K562 (cell line): Measurements from ENCODE around the gene KDELR3. TPM values are rescaled to one million over a fixed set of nuclear protein-coding genes. Genes with fewer than 3 reads are reported as not detected.

Experiments used
- ATAC-seq: fragments of 200-7000 bp; cut with Tn5 transposase; 3 replicates; pipeline ENCODE4 v1.9.1; 2020; ENCODE audit warnings: moderate library complexity
- BruUV-seq: library from RNA; stranded (reverse); fragments of 400-500 nt; replicated peaks from 2 replicates; lab custom pipeline; 2021; lab: Mats Ljungman, UMichigan
- CTCF ChIA-PET: fragments of 300-600 bp; formaldehyde crosslinking; extraction: SDS; loops from one replicate; lab custom pipeline; 2021; ENCODE audit warnings: low intra/inter-chr PET ratio; lab: Yijun Ruan, JAX
- POLR2A ChIA-PET: fragments of 300-600, 350-650 bp; sonication (Branson Sonifier 250); formaldehyde crosslinking; extraction: SDS; loops from one replicate; lab custom pipeline; 2021; ENCODE audit warnings: antibody characterized with exemption, inconsistent platforms; lab: Yijun Ruan, JAX
- DNase-seq, 4 experiments: peaks; one replicate each; pipeline versions ENCODE4 v3.0.0 to v3.0.0-alpha.2; 2011 to 2018; ENCODE audit warnings: low spot score in 3 of 4, mixed read lengths in 3 of 4; ENCODE audit errors: extremely low read depth in 1 of 4
- FAIRE-seq: peaks from 2 replicates; lab custom pipeline; 2011; peaks lifted over from hg19 to GRCh38; lab: Jason Lieb, UNC
- H2AFZ ChIP-seq: 2 replicates; pipeline ENCODE4 v1.6.0; 2011; ENCODE audit warnings: low read depth, low read length, control low read depth, inconsistent platforms
- H3K27ac ChIP-seq: fragments of 200-600 bp; 3 replicates; pipeline ENCODE4 v1.8.0; 2011; ENCODE audit warnings: low read depth, mild to moderate bottlenecking, control low read depth, inconsistent platforms, low read length, moderate library complexity, mixed read lengths; ENCODE audit errors: extremely low read depth
- H3K27me3 ChIP-seq, 2 experiments: fragments of 300-600 bp in 1 of 2; 2 replicates in 1 of 2; 3 replicates in 1 of 2; pipeline versions ENCODE4 v1.6.0 to v1.8.0; 2011; ENCODE audit warnings: inconsistent platforms in 2 of 2, low read length in 2 of 2, mild to moderate bottlenecking in 1 of 2, mixed read lengths in 1 of 2, moderate library complexity in 1 of 2; ENCODE audit not compliant: control insufficient read depth in 2 of 2, insufficient read depth in 2 of 2
- H3K36me3 ChIP-seq: fragments of 300-600 bp; 3 replicates; pipeline ENCODE4 v1.8.0; 2011; ENCODE audit warnings: mild to moderate bottlenecking, low read length, inconsistent platforms; ENCODE audit not compliant: control insufficient read depth, insufficient read depth
- H3K4me1 ChIP-seq, 2 experiments: fragments of 200-600 bp in 1 of 2; replicated peaks in 1 of 2; 2 replicates in 1 of 2; 3 replicates in 1 of 2; pipeline versions ENCODE4 v1.5.1 to v1.8.0; 2011; ENCODE audit warnings: inconsistent platforms in 2 of 2, low read length in 2 of 2, mild to moderate bottlenecking in 1 of 2, mixed read lengths in 1 of 2, moderate library complexity in 1 of 2; ENCODE audit not compliant: control insufficient read depth in 2 of 2, insufficient read depth in 2 of 2
- H3K4me2 ChIP-seq: 2 replicates; pipeline ENCODE4 v1.6.1; 2011; ENCODE audit warnings: low read length, control low read depth, inconsistent platforms, mixed read lengths; ENCODE audit not compliant: insufficient read depth
- H3K4me3 ChIP-seq: fragments of 200-600 bp; sonication (generic), shearing (Covaris generic); 2 replicates; pipeline ENCODE4 v1.5.1; 2016; ENCODE audit warnings: control low read depth, inconsistent platforms
- H3K79me2 ChIP-seq: fragments of 200-600 bp; 3 replicates; pipeline ENCODE4 v1.8.0; 2011; ENCODE audit warnings: low read length, inconsistent platforms; ENCODE audit not compliant: control insufficient read depth, insufficient read depth
- H3K9ac ChIP-seq, 2 experiments: 2 replicates each; pipeline versions ENCODE4 v1.6.0 to v1.6.1; 2011; ENCODE audit warnings: low read depth in 2 of 2, low read length in 2 of 2, control low read depth in 1 of 2, inconsistent platforms in 1 of 2, mild to moderate bottlenecking in 1 of 2, mixed read lengths in 1 of 2; ENCODE audit not compliant: insufficient read depth in 1 of 2
- H3K9me1 ChIP-seq: one replicate; pipeline ENCODE4 v1.6.0; 2011; ENCODE audit warnings: inconsistent platforms, mild to moderate bottlenecking, low read length, moderate library complexity; ENCODE audit not compliant: control insufficient read depth, insufficient read depth
- H3K9me3 ChIP-seq: replicated peaks from 2 replicates; pipeline ENCODE4 v1.5.1; 2011; ENCODE audit warnings: low read depth, low read length, inconsistent platforms; ENCODE audit not compliant: control insufficient read depth, insufficient read depth
- H4K20me1 ChIP-seq: replicated peaks from 2 replicates; pipeline ENCODE4 v1.6.1; 2011; ENCODE audit warnings: low read length, inconsistent platforms, mixed read lengths; ENCODE audit not compliant: control insufficient read depth, insufficient read depth
- ADNP ChIP-seq: fragments of 200-800 bp; sonication (Bioruptor generic); IDR thresholded peaks from 2 replicates; pipeline ENCODE4 v1.6.1; 2016; ENCODE audit warnings: missing genetic modification characterization, missing compliant biosample characterization
- CREM ChIP-seq: IDR thresholded peaks from 2 replicates; pipeline ENCODE4 v1.6.1; 2014; ENCODE audit warnings: antibody characterized with exemption, low read depth
- DMBX1 ChIP-seq: fragments of 250-450 bp; sonication (Bioruptor Pico); IDR thresholded peaks from 2 replicates; pipeline ENCODE4 v1.8.0; 2022; ENCODE audit warnings: inconsistent platforms, mild to moderate bottlenecking, moderate library complexity, borderline replicate concordance
- FOSL1 ChIP-seq: fragments of 200-800 bp; sonication (Bioruptor generic); conservative IDR thresholded peaks from 2 replicates; pipeline ENCODE4 v1.6.1; 2016; ENCODE audit warnings: missing genetic modification characterization, missing compliant biosample characterization
- NR2C2 ChIP-seq, 2 experiments: fragments of 200-800 bp in 1 of 2; sonication (Bioruptor generic) in 1 of 2; sonication (generic) in 1 of 2; formaldehyde crosslinking in 1 of 2; IDR thresholded peaks; 2 replicates each; pipeline versions ENCODE4 v1.6.1 to v1.8.0; 2016 to 2022; ENCODE audit warnings: mild to moderate bottlenecking in 1 of 2, missing compliant biosample characterization in 1 of 2, missing genetic modification characterization in 1 of 2, missing genetic modification reagents in 1 of 2
- RAD21 ChIP-seq, 2 experiments: fragments of 250-450 bp in 1 of 2; fragments of 450-650 bp in 1 of 2; sonication (Bioruptor Pico) in 1 of 2; formaldehyde crosslinking in 1 of 2; IDR thresholded peaks in 1 of 2; conservative IDR thresholded peaks in 1 of 2; 2 replicates each; pipeline versions ENCODE4 v1.4.0 to v1.8.0; 2020 to 2022; ENCODE audit warnings: mild to moderate bottlenecking in 2 of 2, moderate library complexity in 1 of 2
- RBFOX2 ChIP-seq: fragments of 200-400 bp; formaldehyde crosslinking; IDR thresholded peaks from 2 replicates; pipeline ENCODE4 v1.6.1; 2017; ENCODE audit warnings: low read depth, mild to moderate bottlenecking, low read length, moderate library complexity
- ZFX ChIP-seq: sonication (generic); formaldehyde crosslinking; IDR thresholded peaks from 2 replicates; pipeline ENCODE4 v1.8.0; 2022; ENCODE audit warnings: mild to moderate bottlenecking, missing genetic modification reagents, moderate library complexity
- WGBS: fragments of 100-300 bp; shearing (Covaris generic); methylation state at CpG from one replicate; pipeline ENCODE4 v1.1.6; 2016; ENCODE audit warnings: low coverage, mixed read lengths; ENCODE audit not compliant: insufficient coverage; ENCODE audit errors: missing lambda C conversion rate; 5-methylcytosine and 5-hydroxymethylcytosine counted together
- in situ Hi-C: fragments of 300-500 bp; cut with MboI; formaldehyde crosslinking; loops from 4 replicates; pipeline ENCODE4 v1.15.0; 2018; ENCODE audit warnings: inconsistent platforms, mixed read lengths
- intact Hi-C: fragments of 100-400 bp; cut with micrococcal nuclease; formaldehyde crosslinking; loops from 2 replicates; pipeline ENCODE4 v1.14.2; 2022
- polyA plus RNA-seq, 8 experiments: library from polyadenylated mRNA; depleted of rRNA in 4 of 8; stranded (reverse) in 5 of 8; unstranded in 3 of 8; fragments of >200 nt; fragmentation: Nextera tagmentation in 2 of 8; fragmentation: Illumina TruSeq in 1 of 8; extraction: Ambion mirVana in 2 of 8; extraction: Trizol in 1 of 8; gene quantifications; 2 replicates each; pipeline versions ENCODE4 v1.2.1 to v1.2.3, GENCODE V29; 2011 to 2014; ENCODE audit warnings: inconsistent platforms in 1 of 8, missing spikeins in 1 of 8
- total RNA-seq, 7 experiments: library from RNA; depleted of rRNA in 6 of 7; stranded (reverse); fragments of >200 nt in 6 of 7; fragmentation: Illumina TruSeq in 2 of 7; extraction: Trizol in 2 of 7; gene quantifications; 2 replicates each; pipeline versions ENCODE4 v1.2.1 to v1.2.3, GENCODE V29; 2011 to 2021; ENCODE audit warnings: low replicate concordance in 1 of 7
- TF ChIP-seq, protein P1 (sequence below): fragments of 450-650 bp; IDR thresholded peaks from 2 replicates; pipeline ENCODE4 v1.6.1; 2016
- TF ChIP-seq, protein P2 (sequence below): fragments of 250-450 bp; sonication (Bioruptor Pico); IDR thresholded peaks from 2 replicates; pipeline ENCODE4 v1.4.0; 2020

Gene KDELR3
- total and polyA plus RNA-seq, 9 of the 15 experiments (the other 6 are each of a cell fraction or from before 2014, with no cell fraction given): 7.1 to 44.8 (median 9.6) TPM

GRCh38 chr22:38513063-38513462 lies 45.2 kb downstream of the KDELR3 start:
- BruUV-seq: no TSS peak
- Histone ChIP-seq H4K20me1 (no peaks in the 10 kb centered on the region), H3K4me2 (no peak overlapping the region), H3K79me2 (no peaks in the 10 kb centered on the region), H3K27ac (no peak overlapping the region; the same call in 2 of the 3 replicates), H3K4me3 (no peak overlapping the region), H3K4me1 (peaks cover 21 to 35% of the 10 kb centered on the region in 2 experiments; a peak in 4 of 5 replicates), H2AFZ (0 out of 2 replicates have a peak overlapping the region, but pooled peaks have one; percentile 62), H3K9me1 (no peaks in the 10 kb centered on the region), H3K27me3 (no peaks in the 10 kb centered on the region), H3K36me3 (no peaks in the 10 kb centered on the region), H3K9ac (no peak overlapping the region; a peak in 1 of 4 replicates), H3K9me3 (no peaks in the 10 kb centered on the region)
- ChIA-PET POLR2A (interaction anchor here (3.4 kb wide), 1 partner anchor 11 kb away, joined by 12 read pairs; no protein-coding TSS in a partner anchor), CTCF (no interaction called here)
- no CpG with 5 or more reads among the region's 1 CpG for WGBS
- peak; percentile 29 to 63 (median 46) for DNase-seq
- FAIRE-seq: peak; percentile 69
- in situ Hi-C loops (no loop called here), intact Hi-C loops (loop anchor here (5.0 kb wide), 1 partner anchor 59 kb away; the partner anchor contains the start of gene DMC1)
- peak; percentile 89 for ATAC-seq
- TF ChIP-seq RAD21 (CRISPR knock-in tag; conservative IDR thresholded peaks at IDR 0.05 in 1 of 2, IDR thresholded peaks at IDR 0.05 in 1 of 2): peak in 1 of 2 experiments; percentile 38; a peak in 2 of 4 replicates
- TF ChIP-seq DMBX1 (CRISPR knock-in tag): no peak
- peak; percentile 76 for TF ChIP-seq ZFX (CRISPR knock-in tag)
- TF ChIP-seq RBFOX2: no peak
- TF ChIP-seq, protein P1, sequence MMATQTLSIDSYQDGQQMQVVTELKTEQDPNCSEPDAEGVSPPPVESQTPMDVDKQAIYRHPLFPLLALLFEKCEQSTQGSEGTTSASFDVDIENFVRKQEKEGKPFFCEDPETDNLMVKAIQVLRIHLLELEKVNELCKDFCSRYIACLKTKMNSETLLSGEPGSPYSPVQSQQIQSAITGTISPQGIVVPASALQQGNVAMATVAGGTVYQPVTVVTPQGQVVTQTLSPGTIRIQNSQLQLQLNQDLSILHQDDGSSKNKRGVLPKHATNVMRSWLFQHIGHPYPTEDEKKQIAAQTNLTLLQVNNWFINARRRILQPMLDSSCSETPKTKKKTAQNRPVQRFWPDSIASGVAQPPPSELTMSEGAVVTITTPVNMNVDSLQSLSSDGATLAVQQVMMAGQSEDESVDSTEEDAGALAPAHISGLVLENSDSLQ: 0 out of 2 replicates have a peak, but pooled peaks have one; percentile 19
- TF ChIP-seq CREM: 0 out of 2 replicates have a peak, but pooled peaks have one; percentile 11
- TF ChIP-seq, protein P2, sequence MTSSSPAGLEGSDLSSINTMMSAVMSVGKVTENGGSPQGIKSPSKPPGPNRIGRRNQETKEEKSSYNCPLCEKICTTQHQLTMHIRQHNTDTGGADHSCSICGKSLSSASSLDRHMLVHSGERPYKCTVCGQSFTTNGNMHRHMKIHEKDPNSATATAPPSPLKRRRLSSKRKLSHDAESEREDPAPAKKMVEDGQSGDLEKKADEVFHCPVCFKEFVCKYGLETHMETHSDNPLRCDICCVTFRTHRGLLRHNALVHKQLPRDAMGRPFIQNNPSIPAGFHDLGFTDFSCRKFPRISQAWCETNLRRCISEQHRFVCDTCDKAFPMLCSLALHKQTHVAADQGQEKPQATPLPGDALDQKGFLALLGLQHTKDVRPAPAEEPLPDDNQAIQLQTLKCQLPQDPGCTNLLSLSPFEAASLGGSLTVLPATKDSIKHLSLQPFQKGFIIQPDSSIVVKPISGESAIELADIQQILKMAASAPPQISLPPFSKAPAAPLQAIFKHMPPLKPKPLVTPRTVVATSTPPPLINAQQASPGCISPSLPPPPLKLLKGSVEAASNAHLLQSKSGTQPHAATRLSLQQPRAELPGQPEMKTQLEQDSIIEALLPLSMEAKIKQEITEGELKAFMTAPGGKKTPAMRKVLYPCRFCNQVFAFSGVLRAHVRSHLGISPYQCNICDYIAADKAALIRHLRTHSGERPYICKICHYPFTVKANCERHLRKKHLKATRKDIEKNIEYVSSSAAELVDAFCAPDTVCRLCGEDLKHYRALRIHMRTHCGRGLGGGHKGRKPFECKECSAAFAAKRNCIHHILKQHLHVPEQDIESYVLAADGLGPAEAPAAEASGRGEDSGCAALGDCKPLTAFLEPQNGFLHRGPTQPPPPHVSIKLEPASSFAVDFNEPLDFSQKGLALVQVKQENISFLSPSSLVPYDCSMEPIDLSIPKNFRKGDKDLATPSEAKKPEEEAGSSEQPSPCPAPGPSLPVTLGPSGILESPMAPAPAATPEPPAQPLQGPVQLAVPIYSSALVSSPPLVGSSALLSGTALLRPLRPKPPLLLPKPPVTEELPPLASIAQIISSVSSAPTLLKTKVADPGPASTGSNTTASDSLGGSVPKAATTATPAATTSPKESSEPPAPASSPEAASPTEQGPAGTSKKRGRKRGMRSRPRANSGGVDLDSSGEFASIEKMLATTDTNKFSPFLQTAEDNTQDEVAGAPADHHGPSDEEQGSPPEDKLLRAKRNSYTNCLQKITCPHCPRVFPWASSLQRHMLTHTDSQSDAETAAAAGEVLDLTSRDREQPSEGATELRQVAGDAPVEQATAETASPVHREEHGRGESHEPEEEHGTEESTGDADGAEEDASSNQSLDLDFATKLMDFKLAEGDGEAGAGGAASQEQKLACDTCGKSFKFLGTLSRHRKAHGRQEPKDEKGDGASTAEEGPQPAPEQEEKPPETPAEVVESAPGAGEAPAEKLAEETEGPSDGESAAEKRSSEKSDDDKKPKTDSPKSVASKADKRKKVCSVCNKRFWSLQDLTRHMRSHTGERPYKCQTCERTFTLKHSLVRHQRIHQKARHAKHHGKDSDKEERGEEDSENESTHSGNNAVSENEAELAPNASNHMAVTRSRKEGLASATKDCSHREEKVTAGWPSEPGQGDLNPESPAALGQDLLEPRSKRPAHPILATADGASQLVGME (CRISPR knock-in tag): no peak
- 0 out of 2 replicates have a peak, but pooled peaks have one; percentile 15 for TF ChIP-seq ADNP (tag)
- TF ChIP-seq FOSL1: 0 out of 2 replicates have a peak, but pooled peaks have one; percentile 17
- no peak for TF ChIP-seq NR2C2 (CRISPR knock-in tag; IDR thresholded peaks at IDR 0.05)
- peak; percentile 48; the same call in 1 of the 2 replicates for TF ChIP-seq NR2C2 (tag; IDR thresholded peaks at IDR 0.05)
